Stimulated activated CD4-positive, alpha-beta T cell treated with anti-CD3 and anti-CD28 coated beads, Interleukin-1b, Interleukin-23, amount 100 ng/mL, for 48 hours (primary cell): ENCODE measurements around the gene RNPEPL1.
A peak's percentile ranks its signal among the peaks of the same experiment; 100 is the strongest.

Experiments used
- DNase-seq: peaks from one replicate; pipeline ENCODE4 v3.0.0-alpha.2; 2020

RNPEPL1 gene

DNA sequence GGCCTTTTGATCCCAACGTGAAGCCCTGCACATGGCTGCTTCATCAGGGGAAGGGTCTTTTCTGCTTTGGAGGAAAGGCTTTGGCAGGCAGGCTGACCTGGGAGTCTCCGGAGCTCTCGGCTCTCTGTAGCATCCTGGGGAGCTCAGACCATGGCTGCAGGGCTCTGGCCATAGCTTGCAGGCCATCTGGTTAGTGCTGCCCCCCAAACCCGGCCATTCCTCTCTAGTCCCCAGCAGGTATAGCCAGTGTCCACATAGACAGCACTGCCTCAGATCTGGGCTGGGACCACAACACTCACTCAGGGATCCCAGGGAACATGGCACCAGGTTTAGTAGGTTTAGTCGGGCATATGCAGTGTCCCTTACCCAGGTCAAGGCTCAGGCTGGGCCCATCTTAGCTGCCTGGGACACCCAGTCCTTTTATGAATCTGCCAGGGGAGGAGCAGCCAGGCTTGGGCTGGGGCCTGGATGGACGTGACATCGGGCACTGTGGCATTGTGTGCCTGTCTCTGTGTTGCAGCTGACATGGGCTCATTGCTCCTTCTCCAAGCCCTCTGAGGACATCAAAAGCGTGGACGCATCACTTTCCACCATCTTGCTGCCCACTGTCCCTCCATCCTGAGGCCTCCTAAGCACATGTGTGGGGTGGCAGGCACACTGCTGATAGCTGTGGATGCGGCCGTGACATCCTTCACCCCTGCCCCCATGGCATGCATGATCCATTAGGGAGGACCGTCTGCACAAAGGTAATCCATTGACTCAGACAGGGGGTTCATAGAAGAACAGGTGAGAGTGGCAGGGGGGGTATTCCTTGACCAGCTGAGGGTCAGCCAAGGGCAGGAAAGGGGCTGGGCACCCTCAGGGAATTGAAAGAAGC is 37.8 kb downstream of the RNPEPL1 start:
- no peak for DNase-seq

DNA sequence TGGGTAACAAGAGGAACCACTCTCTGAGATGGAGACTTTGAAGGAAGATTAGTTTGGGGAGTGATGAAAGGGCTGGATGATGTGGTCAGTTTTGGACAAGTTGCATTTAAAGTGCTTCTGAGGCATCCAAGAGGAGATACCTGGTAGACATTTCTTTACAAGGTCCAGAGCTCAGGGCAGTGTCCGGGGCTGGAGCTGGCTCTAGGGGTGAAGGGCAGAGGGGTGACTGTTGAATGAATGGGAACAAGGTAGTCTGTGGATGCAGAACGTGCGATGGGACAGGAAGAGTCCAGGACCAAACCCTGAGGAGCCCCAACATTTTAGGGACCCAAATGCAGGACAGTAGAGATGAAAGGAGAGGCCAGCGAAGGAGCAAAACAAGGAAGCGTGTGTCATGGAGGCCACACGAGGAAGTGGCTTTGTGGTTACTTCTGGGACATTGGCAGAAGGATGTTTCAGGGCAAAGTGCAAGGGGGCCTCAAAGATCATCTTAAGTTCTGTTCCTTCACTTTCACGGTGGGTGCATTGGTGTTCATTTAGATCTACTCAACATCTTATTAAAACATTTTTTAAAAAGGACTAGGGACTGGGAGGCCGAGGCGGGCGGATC is 43.4 kb downstream of the RNPEPL1 start:
- no peak for DNase-seq

- no peak for DNase-seq
Measured at GRCh38 chr2:240613781-240614180, 45.5 kb downstream of the RNPEPL1 start.

GRCh38 chr2:240614391-240614790 is 46.1 kb downstream of the RNPEPL1 start:
- no peak for DNase-seq

- no peak for DNase-seq
Measured at GRCh38 chr2:240615396-240615795, 47.1 kb downstream of the RNPEPL1 start.

DNA sequence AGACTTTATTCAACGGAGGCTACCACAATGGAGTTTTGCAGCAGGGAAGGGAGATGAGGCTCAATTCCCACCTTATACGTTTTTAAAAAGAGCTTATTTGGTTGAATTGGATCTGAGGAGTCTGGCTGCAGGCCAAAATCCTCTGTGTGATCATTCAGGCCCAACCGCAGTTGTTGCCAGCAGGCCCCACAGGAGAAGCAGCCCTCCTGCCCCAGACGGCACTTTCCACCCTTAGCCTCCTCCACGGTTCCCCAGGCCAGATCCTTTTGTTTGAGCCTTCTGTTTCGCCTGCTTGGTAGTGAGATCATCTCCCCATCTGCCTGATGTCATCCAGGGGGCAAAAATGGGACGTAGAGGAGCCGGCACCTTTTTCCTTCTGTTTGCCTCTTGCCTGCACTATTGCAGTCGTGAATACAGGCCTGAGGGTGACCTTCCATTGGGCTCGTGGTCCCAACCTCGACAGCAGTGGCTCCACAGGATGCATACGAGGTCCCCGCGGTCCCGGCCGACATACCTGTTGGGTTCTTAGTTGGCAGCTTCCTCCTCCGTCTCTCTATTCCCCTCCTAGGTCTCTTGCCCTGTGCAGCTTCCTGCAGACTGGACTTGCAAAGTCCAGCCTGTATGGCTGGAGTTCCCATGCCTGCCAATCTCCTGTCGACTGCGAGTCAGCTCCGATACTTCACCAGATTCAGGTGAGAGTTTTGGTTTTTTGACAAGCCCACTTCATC is 47.7 kb downstream of the RNPEPL1 start:
- DNase-seq: no peak

DNA sequence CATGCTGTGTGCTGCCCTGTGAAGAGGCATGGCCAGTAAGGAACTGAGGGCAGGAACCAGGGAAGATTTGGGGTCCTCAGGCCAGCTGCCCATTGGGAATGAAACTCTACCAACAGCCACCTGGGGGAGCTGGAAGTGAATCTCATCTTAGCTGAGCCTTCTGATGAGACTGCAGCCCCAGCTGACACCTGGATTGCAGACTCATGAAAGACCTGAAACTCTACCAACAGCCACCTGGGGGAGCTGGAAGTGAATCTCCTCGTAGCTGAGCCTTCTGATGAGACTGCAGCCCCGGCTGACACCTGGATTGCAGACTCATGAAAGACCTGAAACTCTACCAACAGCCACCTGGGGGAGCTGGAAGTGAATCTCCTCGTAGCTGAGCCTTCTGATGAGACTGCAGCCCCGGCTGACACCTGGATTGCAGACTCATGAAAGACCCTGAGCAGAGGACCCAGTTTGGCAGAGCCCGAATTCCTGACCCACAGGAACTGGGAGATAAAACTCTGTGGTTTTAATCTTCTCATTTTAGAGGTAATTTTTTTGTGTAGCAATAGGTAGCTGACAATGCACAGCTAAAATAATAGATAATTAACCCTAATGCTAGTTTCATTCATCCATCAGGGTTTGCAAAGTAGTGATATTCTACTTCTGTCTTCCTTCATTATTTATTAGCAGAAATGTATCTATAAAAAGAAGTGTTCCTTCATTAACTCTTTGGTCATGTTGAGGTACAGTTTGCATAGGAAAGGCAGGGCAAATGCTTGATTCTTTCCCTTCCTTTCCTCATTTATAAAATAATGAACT is 48.8 kb downstream of the RNPEPL1 start:
- DNase-seq: peak; percentile 7

DNA sequence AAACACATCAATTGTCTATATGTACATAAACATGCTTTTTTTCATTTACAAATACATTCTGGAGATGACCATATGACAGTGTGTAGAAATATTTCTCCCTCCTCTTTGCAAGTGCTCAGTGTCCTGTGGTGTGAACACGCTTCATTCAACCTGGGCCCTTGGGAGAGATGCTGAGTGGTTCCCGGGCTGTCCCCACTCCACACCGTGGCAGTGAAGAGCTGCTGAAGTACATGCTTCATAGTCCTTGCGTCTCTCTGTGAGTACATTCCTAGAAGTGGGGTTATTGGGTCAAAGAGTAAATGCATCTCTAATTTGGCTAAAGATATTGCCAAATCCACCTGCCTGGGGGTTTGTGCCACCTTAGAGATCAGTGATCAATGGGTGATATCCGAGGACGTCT is 50.5 kb downstream of the RNPEPL1 start:
- DNase-seq: no peak

GRCh38 chr2:240619506-240620148 is 51.3 kb downstream of the RNPEPL1 start:
- no peak for DNase-seq

GRCh38 chr2:240620149-240620731 is 52.0 kb downstream of the RNPEPL1 start:
- DNase-seq: no peak

GRCh38 chr2:240620859-240621258 is 52.6 kb downstream of the RNPEPL1 start:
- DNase-seq: no peak

DNA sequence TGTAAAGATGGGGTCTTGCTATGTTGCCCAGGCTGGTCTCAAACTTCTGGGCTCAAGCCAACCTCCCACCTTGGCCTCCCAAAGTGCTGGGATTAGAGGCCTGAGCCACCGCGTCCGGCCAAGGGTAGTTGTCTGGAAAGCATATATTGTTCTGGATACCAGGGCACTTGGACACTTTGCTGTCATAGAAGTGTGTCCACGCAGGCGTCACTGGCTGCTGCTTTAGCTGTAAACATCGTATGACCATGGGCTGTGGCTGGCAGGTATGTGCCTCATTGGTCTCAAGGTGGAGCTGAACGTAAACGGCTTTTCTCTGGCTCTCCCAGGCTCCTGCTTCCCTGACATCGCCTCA is 53.8 kb downstream of the RNPEPL1 start:
- no peak for DNase-seq

DNA sequence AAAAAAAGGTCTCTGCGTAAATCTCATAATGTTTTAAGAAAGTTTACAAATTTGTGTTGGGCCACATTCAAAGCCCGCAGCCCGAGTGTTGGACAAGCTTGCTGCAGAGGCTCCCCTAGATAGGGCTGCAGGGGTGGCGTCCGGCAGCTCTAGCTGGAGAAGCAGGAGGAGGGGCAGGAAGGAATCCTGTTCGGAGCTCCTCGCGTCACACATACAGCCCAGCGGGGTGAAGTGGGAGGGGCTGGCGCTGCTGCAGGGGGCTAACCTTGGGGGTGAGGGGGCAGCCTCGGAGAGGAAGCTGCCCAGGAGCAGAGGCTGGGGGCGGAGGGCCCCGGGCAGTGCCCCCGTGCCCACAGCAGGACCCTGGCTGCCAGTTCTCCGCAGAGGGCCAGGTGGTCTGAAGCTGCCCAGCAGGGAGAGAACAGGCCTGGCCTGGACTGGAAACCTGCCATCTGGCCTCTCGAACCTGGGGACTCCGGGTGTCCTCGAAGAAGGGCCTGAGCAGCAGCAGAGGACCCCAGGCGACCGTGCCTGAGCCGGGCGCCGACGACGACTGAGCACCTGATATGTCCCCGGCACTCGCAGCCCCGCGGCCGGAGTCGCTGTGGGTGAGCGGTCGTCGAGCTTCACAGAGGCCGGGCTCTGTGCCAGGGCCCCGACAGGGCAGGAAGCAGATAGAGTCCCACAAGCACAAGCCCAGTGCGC is 54.4 kb downstream of the RNPEPL1 start:
- peak; percentile 52 for DNase-seq

- no peak for DNase-seq
Measured at GRCh38 chr2:240623531-240624010, 55.3 kb downstream of the RNPEPL1 start.

GRCh38 chr2:240624011-240624949 is 56.0 kb downstream of the RNPEPL1 start:
- DNase-seq: no peak

GRCh38 chr2:240624950-240625621 is 56.8 kb downstream of the RNPEPL1 start, which contains the start of gene GPR35:
Gene GPR35 (plus strand): TSS chr2:240625480. CDS start chr2:240629953, 4,473 bp downstream.
- DNase-seq: peak; percentile 87

GRCh38 chr2:240626531-240627300 is 58.4 kb downstream of the RNPEPL1 start:
- DNase-seq: peak; percentile 60

GRCh38 chr2:240627736-240628506 is 59.6 kb downstream of the RNPEPL1 start:
- DNase-seq: peak; percentile 1
